Measurements from ENCODE around the gene FARS2. TPM values are rescaled to one million over a fixed set of nuclear protein-coding genes. Genes with fewer than 3 reads are reported as not detected.

The FARS2 gene
- polyA plus RNA-seq, 3 donors = 12.2 to 21.6 (median 17.7) TPM

- Histone ChIP-seq H3K9me3 (replicated peaks in 1 of 2; ENCODE audit: control insufficient read depth in 1 of 2, insufficient read depth in 1 of 2, low read length in 2 of 2) (no peaks in the 10 kb centered on the region), H4K20me1 (ENCODE audit: insufficient read depth, low read length) (no peaks in the 10 kb centered on the region), H3K9ac (ENCODE audit: insufficient read depth, low read length, poor library complexity, severe bottlenecking) (no peak overlapping the region), H2AFZ (ENCODE audit: insufficient read depth, low read depth, low read length, poor library complexity, severe bottlenecking) (no peak overlapping the region), H3K79me2 (ENCODE audit: insufficient read depth, low read length) (no peaks in the 10 kb centered on the region), H3K27ac (ENCODE audit: low read depth in 1 of 2, low read length in 2 of 2) (no peak overlapping the region), H3K36me3 (replicated peaks in 1 of 2; ENCODE audit: control insufficient read depth in 1 of 2, insufficient read depth in 2 of 2, low read length in 2 of 2) (no peaks in the 10 kb centered on the region), H3K4me2 (replicated peaks; ENCODE audit: extremely low read depth, low read length, poor library complexity, severe bottlenecking) (no peak overlapping the region), H3K4me1 (ENCODE audit: control insufficient read depth in 1 of 2, insufficient read depth in 2 of 2, low read length in 2 of 2) (no peaks in the 10 kb centered on the region), H3K4me3 (replicated peaks in 1 of 3; ENCODE audit: low read depth in 2 of 3, low read length in 3 of 3) (no peak overlapping the region), H3K27me3 (ENCODE audit: control insufficient read depth in 2 of 2, insufficient read depth in 2 of 2, low read length in 2 of 2) (no peaks in the 10 kb centered on the region)
- WGBS (ENCODE audit: insufficient coverage) = no CpG with 5 or more reads among the region's 2 CpGs
- intact Hi-C loops (cut with micrococcal nuclease) = no loop called here
- Mint-ChIP-seq H3K36me3 (peaks cover 0 to 4% of the 10 kb centered on the region in 2 donors), H3K4me1 (peaks cover 7% of the 10 kb centered on the region), H3K27ac (no peak overlapping the region), H3K4me3 (no peak overlapping the region), H3K9me3 (peaks cover 0 to 7% (median 0%) of the 10 kb centered on the region in 7 donors), H3K27me3 (ENCODE audit: low read depth in 3 of 3) (peaks cover 0 to 6% (median 0%) of the 10 kb centered on the region in 3 donors)
- DNase-seq = no peak
- TF ChIP-seq CTCF (IDR thresholded peaks at IDR 0.05) = no peak
Measured at GRCh38 chr6:5745081-5745480, 483.8 kb downstream of the FARS2 start.

- Histone ChIP-seq H3K79me2 (ENCODE audit: insufficient read depth, low read length) (no peaks in the 10 kb centered on the region), H3K9me3 (replicated peaks in 1 of 2; ENCODE audit: control insufficient read depth in 1 of 2, insufficient read depth in 1 of 2, low read length in 2 of 2) (no peaks in the 10 kb centered on the region), H3K4me1 (ENCODE audit: control insufficient read depth in 1 of 2, insufficient read depth in 2 of 2, low read length in 2 of 2) (no peaks in the 10 kb centered on the region), H3K9ac (ENCODE audit: insufficient read depth, low read length, poor library complexity, severe bottlenecking) (no peak overlapping the region), H3K36me3 (replicated peaks in 1 of 2; ENCODE audit: control insufficient read depth in 1 of 2, insufficient read depth in 2 of 2, low read length in 2 of 2) (no peaks in the 10 kb centered on the region), H4K20me1 (ENCODE audit: insufficient read depth, low read length) (no peaks in the 10 kb centered on the region), H3K4me2 (replicated peaks; ENCODE audit: extremely low read depth, low read length, poor library complexity, severe bottlenecking) (no peak overlapping the region), H3K27me3 (ENCODE audit: control insufficient read depth in 2 of 2, insufficient read depth in 2 of 2, low read length in 2 of 2) (no peaks in the 10 kb centered on the region), H2AFZ (ENCODE audit: insufficient read depth, low read depth, low read length, poor library complexity, severe bottlenecking) (no peak overlapping the region), H3K4me3 (replicated peaks in 1 of 3; ENCODE audit: low read depth in 2 of 3, low read length in 3 of 3) (no peak overlapping the region), H3K27ac (ENCODE audit: low read depth in 1 of 2, low read length in 2 of 2) (no peak overlapping the region)
- no peak for TF ChIP-seq CTCF (IDR thresholded peaks at IDR 0.05)
- H3K4me3 Mint-ChIP-seq = no peak overlapping the region
- DNase-seq = no peak
- intact Hi-C loops (cut with micrococcal nuclease) = no loop called here
- peaks cover 7% of the 10 kb centered on the region for H3K4me1 Mint-ChIP-seq
- H3K36me3 Mint-ChIP-seq = peaks cover 0 to 4% of the 10 kb centered on the region in 2 donors
- H3K9me3 Mint-ChIP-seq = peaks cover 0 to 7% (median 0%) of the 10 kb centered on the region in 7 donors
- WGBS (ENCODE audit: insufficient coverage) = 94% methylated on average over 9 of the region's 12 CpGs
- peaks cover 0 to 9% (median 0%) of the 10 kb centered on the region in 3 donors for H3K27me3 Mint-ChIP-seq (ENCODE audit: low read depth in 3 of 3)
- H3K27ac Mint-ChIP-seq = no peak overlapping the region
Measured at GRCh38 chr6:5746053-5746758, 484.9 kb downstream of the FARS2 start.

All from CD14-positive monocyte (primary cell).